Measurements from ENCODE around the gene APIP. TPM values are rescaled to one million over a fixed set of nuclear protein-coding genes. Genes with fewer than 3 reads are reported as not detected.

The APIP gene
- total and polyA plus RNA-seq, 2 of the 8 experiments (the other 6 are each of a cell fraction or from before 2014, with no cell fraction given) = 10.4 to 25.7 TPM

GRCh38 chr11:34869425-34869824 is 46.8 kb downstream of the APIP start (continued):
- TF ChIP-seq EP300 (IDR thresholded peaks at IDR 0.05; ENCODE audit: borderline replicate concordance in 1 of 2, low read depth in 2 of 2, low read length in 2 of 2) (no peak), SIRT6 (IDR thresholded peaks at IDR 0.05; ENCODE audit: low read length) (no peak), TBP (IDR thresholded peaks at IDR 0.05; ENCODE audit: low read depth, low read length) (no peak)
